Bone marrow (tissue), 2 donors: ENCODE results near the gene PPP1CC.
A peak's percentile ranks its signal among the peaks of the same experiment; 100 is the strongest.
"Not testable (repeated sequence)": the region's sequence is repeated elsewhere in the genome, so short reads cannot be mapped to it uniquely, and the experiment has no call there.

Source experiments
- DNase-seq, 2 donors: peaks; one replicate each; lab custom pipeline; 2025; lab: John Stamatoyannopoulos, UW

PPP1CC gene

GRCh38 chr12:110742718-110743570, at the start of gene PPP1CC:
Gene PPP1CC (minus strand): TSS chr12:110742891. CDS start chr12:110742707, 184 bp downstream.
- peak; percentile 74 to 95 for DNase-seq

GRCh38 chr12:110791589-110791988, 48.9 kb upstream of the PPP1CC start:
- DNase-seq, result no peak

- no peak for DNase-seq
Observed at GRCh38 chr12:110790301-110790700, 47.6 kb upstream of the PPP1CC start.

GRCh38 chr12:110786012-110786411, 43.3 kb upstream of the PPP1CC start:
- DNase-seq, result no peak

GRCh38 chr12:110785240-110785639, 42.5 kb upstream of the PPP1CC start:
- no peak for DNase-seq

GRCh38 chr12:110782922-110783321, 40.2 kb upstream of the PPP1CC start:
- no peak for DNase-seq

GRCh38 chr12:110782094-110782493, 39.4 kb upstream of the PPP1CC start:
- DNase-seq, result no peak

GRCh38 chr12:110780448-110780847, 37.8 kb upstream of the PPP1CC start:
- DNase-seq, result no peak

GRCh38 chr12:110778833-110779577, 36.3 kb upstream of the PPP1CC start:
- DNase-seq, result no peak

GRCh38 chr12:110776410-110776809, 33.7 kb upstream of the PPP1CC start:
- DNase-seq, result no peak

GRCh38 chr12:110775997-110776396, 33.3 kb upstream of the PPP1CC start:
- no peak for DNase-seq

GRCh38 chr12:110774824-110775223, 32.1 kb upstream of the PPP1CC start:
- no peak for DNase-seq

- DNase-seq, result no peak
Observed at GRCh38 chr12:110768960-110769359, 26.3 kb upstream of the PPP1CC start.

- no peak for DNase-seq
Observed at GRCh38 chr12:110767863-110768262, 25.2 kb upstream of the PPP1CC start.

GRCh38 chr12:110766311-110767154, 23.8 kb upstream of the PPP1CC start:
- no peak for DNase-seq

- DNase-seq, result not testable (repeated sequence)
Observed at GRCh38 chr12:110765572-110765971, 22.9 kb upstream of the PPP1CC start.

- no peak for DNase-seq
Observed at GRCh38 chr12:110765111-110765510, 22.4 kb upstream of the PPP1CC start.

GRCh38 chr12:110763583-110763982, 20.9 kb upstream of the PPP1CC start:
- DNase-seq, result no peak

GRCh38 chr12:110762891-110763290, 20.2 kb upstream of the PPP1CC start:
- DNase-seq, result no peak

- peak in 1 of 2 donors; percentile 3 for DNase-seq
Observed at GRCh38 chr12:110760204-110760609, 17.5 kb upstream of the PPP1CC start.

- DNase-seq, result no peak
Observed at GRCh38 chr12:110758922-110759321, 16.2 kb upstream of the PPP1CC start.

- no peak for DNase-seq
Observed at GRCh38 chr12:110756611-110757010, 13.9 kb upstream of the PPP1CC start.
